ENCODE data around the gene PARD3.

DNA sequence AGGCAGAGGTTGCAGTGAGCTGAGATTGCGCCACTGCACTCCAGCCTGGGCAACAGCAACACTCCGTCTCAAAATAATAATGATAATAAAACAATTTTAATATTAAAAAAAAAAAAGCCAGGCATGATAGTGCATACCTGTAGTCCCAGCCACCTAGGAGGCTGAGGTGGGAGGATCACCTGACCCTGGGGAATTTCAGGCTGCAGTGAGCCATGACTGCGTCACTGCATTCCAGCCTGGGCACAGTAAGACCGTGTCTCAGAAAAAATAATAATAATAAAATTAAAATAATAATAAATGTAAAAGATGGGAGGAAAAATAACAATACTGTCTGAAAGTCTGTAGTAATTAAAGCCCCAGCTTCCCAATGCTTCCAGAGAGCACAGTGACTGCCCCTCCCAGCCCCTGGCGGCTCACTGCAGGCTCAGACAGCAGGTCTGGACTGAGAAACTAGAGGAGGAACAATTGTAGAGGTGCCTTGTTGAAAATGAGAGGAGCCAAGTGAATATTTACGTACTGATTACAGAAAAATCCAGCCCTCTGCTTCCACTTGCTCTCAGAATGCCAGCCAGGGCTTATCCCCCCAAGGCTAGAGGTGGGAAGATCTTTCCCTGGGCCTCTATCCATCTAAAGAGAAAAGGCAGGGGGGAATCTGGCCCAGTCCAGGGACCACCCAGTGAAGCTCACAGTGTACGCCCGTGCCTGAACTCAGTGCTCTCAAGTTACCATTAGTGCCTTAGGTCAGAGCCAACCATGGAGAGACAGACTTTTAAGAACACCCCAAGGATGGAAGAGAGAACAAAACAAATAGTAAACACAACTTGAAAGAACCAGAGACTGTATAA is 112.8 kb downstream of the PARD3 start:
- TF ChIP-seq, protein P1, sequence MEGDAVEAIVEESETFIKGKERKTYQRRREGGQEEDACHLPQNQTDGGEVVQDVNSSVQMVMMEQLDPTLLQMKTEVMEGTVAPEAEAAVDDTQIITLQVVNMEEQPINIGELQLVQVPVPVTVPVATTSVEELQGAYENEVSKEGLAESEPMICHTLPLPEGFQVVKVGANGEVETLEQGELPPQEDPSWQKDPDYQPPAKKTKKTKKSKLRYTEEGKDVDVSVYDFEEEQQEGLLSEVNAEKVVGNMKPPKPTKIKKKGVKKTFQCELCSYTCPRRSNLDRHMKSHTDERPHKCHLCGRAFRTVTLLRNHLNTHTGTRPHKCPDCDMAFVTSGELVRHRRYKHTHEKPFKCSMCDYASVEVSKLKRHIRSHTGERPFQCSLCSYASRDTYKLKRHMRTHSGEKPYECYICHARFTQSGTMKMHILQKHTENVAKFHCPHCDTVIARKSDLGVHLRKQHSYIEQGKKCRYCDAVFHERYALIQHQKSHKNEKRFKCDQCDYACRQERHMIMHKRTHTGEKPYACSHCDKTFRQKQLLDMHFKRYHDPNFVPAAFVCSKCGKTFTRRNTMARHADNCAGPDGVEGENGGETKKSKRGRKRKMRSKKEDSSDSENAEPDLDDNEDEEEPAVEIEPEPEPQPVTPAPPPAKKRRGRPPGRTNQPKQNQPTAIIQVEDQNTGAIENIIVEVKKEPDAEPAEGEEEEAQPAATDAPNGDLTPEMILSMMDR (IDR thresholded peaks at IDR 0.05): no peak
- TF ChIP-seq CHD2 (IDR thresholded peaks at IDR 0.05; ENCODE audit: low read length, partially characterized antibody) (no peak), POLR2A (IDR thresholded peaks at IDR 0.05; ENCODE audit: low read length) (no peak), RNF2 (IDR thresholded peaks at IDR 0.05; ENCODE audit: borderline replicate concordance, low read depth) (no peak), RFX5 (IDR thresholded peaks at IDR 0.05) (no peak), MYC (IDR thresholded peaks at IDR 0.05; ENCODE audit: borderline replicate concordance, low read length) (no peak)
- TF ChIP-seq, protein P2, sequence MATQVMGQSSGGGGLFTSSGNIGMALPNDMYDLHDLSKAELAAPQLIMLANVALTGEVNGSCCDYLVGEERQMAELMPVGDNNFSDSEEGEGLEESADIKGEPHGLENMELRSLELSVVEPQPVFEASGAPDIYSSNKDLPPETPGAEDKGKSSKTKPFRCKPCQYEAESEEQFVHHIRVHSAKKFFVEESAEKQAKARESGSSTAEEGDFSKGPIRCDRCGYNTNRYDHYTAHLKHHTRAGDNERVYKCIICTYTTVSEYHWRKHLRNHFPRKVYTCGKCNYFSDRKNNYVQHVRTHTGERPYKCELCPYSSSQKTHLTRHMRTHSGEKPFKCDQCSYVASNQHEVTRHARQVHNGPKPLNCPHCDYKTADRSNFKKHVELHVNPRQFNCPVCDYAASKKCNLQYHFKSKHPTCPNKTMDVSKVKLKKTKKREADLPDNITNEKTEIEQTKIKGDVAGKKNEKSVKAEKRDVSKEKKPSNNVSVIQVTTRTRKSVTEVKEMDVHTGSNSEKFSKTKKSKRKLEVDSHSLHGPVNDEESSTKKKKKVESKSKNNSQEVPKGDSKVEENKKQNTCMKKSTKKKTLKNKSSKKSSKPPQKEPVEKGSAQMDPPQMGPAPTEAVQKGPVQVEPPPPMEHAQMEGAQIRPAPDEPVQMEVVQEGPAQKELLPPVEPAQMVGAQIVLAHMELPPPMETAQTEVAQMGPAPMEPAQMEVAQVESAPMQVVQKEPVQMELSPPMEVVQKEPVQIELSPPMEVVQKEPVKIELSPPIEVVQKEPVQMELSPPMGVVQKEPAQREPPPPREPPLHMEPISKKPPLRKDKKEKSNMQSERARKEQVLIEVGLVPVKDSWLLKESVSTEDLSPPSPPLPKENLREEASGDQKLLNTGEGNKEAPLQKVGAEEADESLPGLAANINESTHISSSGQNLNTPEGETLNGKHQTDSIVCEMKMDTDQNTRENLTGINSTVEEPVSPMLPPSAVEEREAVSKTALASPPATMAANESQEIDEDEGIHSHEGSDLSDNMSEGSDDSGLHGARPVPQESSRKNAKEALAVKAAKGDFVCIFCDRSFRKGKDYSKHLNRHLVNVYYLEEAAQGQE (IDR thresholded peaks at IDR 0.05): no peak
- TF ChIP-seq, protein P3, sequence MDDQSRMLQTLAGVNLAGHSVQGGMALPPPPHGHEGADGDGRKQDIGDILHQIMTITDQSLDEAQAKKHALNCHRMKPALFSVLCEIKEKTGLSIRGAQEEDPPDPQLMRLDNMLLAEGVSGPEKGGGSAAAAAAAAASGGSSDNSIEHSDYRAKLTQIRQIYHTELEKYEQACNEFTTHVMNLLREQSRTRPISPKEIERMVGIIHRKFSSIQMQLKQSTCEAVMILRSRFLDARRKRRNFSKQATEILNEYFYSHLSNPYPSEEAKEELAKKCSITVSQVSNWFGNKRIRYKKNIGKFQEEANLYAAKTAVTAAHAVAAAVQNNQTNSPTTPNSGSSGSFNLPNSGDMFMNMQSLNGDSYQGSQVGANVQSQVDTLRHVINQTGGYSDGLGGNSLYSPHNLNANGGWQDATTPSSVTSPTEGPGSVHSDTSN (IDR thresholded peaks at IDR 0.05): no peak

All from A549 (cell line).